Common myeloid progenitor, CD34-positive (primary cell): ENCODE data around the gene NFE2L3.
A peak's percentile ranks its signal among the peaks of the same experiment; 100 is the strongest.
"Not testable (repeated sequence)": the region's sequence is repeated elsewhere in the genome, so short reads cannot be mapped to it uniquely, and the experiment has no call there.

Experiments used
- CTCF ChIA-PET: fragments of 350-600 bp; sonication (Branson Sonifier 250); formaldehyde crosslinking; loops from one replicate; lab custom pipeline; 2021; ENCODE audit warnings: antibody characterized with exemption; lab: Charles Lee
- POLR2A ChIA-PET: fragments of 350-600 bp; sonication (Branson Sonifier 250); formaldehyde crosslinking; loops from one replicate; lab custom pipeline; 2021; ENCODE audit warnings: antibody characterized with exemption; lab: Charles Lee
- DNase-seq, 3 donors: peaks; one replicate each; pipeline versions ENCODE4 v3.0.0 to v3.0.0-alpha.2; 2013
- H3K27ac ChIP-seq, 2 experiments: 1 replicate in 1 of 2; 2 replicates in 1 of 2; pipeline ENCODE4 v1.7.0; 2013; ENCODE audit warnings: inconsistent platforms in 2 of 2, low read length in 2 of 2, mild to moderate bottlenecking in 2 of 2, low read depth in 1 of 2, moderate library complexity in 1 of 2; ENCODE audit not compliant: severe bottlenecking in 2 of 2, insufficient read depth in 1 of 2, poor library complexity in 1 of 2
- H3K27me3 ChIP-seq, 5 experiments: replicated peaks in 2 of 5; 1 replicate in 3 of 5; 2 replicates in 2 of 5; pipeline versions ENCODE4 v1.6.1 to v1.7.0; 2013; ENCODE audit warnings: low read length in 4 of 5, mild to moderate bottlenecking in 2 of 5, moderate library complexity in 2 of 5, inconsistent platforms in 1 of 5; ENCODE audit not compliant: insufficient read depth in 5 of 5, control insufficient read depth in 4 of 5
- H3K36me3 ChIP-seq, 4 experiments: 1 replicate in 2 of 4; 2 replicates in 2 of 4; pipeline versions ENCODE4 v1.6.1 to v1.7.0; 2013; ENCODE audit warnings: low read length in 3 of 4, control low read depth in 1 of 4, mild to moderate bottlenecking in 1 of 4; ENCODE audit not compliant: control insufficient read depth in 4 of 4, insufficient read depth in 4 of 4
- H3K4me1 ChIP-seq, 4 experiments: 1 replicate in 3 of 4; 2 replicates in 1 of 4; pipeline versions ENCODE4 v1.6.1 to v1.7.1; 2013; ENCODE audit warnings: low read length in 3 of 4, mild to moderate bottlenecking in 3 of 4, control low read depth in 1 of 4, inconsistent platforms in 1 of 4, moderate library complexity in 1 of 4; ENCODE audit not compliant: control insufficient read depth in 4 of 4, insufficient read depth in 4 of 4; ENCODE audit errors: control extremely low read depth in 1 of 4
- H3K4me3 ChIP-seq, 7 experiments: 1 replicate in 4 of 7; 2 replicates in 3 of 7; pipeline versions ENCODE4 v1.5.1 to v1.7.0; 2013; ENCODE audit warnings: mild to moderate bottlenecking in 7 of 7, low read length in 6 of 7, moderate library complexity in 6 of 7, inconsistent platforms in 2 of 7, low read depth in 2 of 7, control low read depth in 1 of 7; ENCODE audit not compliant: insufficient read depth in 4 of 7, control insufficient read depth in 1 of 7; ENCODE audit errors: extremely low read depth in 1 of 7
- H3K9me3 ChIP-seq, 5 experiments: 1 replicate in 4 of 5; 2 replicates in 1 of 5; pipeline versions ENCODE4 v1.6.1 to v1.7.1; 2013; ENCODE audit warnings: low read length in 4 of 5, mild to moderate bottlenecking in 2 of 5, inconsistent platforms in 1 of 5, low read depth in 1 of 5, moderate library complexity in 1 of 5; ENCODE audit not compliant: control insufficient read depth in 4 of 5, insufficient read depth in 2 of 5; ENCODE audit errors: control extremely low read depth in 1 of 5
- WGBS: methylation state at CpG from one replicate; pipeline ENCODE4 v1.1.5; 2013; ENCODE audit not compliant: insufficient coverage; 5-methylcytosine and 5-hydroxymethylcytosine counted together

NFE2L3 gene

DNA sequence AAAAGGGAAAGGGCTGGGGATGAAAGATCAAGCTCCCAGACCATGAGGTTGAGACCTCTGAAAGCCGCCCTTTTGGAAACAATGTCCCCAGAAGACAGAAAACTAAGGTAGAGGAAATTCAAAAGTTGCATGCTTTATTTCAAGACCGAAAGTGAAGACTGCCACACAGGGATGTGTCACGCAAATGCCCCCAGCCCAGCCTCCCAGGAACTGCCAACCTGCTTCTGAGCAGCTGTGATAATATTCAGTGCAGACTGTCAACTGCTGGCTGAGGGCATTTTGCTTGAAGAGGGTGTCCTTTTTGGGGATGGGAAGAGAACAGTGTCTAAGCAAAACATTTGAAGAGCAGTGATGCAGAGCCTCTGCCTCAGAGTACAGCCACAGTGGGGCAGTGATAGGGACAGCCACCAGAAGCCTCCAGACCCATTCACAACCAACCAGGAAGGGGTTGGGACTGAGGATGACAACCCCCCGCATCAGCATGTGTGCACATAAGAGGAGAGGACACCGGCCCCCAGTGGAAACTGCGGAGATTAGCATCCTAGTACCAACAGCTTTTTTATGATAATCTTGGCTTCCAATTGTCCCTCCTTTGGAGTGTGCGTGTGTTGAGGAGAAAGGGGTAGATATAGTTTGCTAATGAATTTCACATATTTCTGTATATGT is 34.7 kb upstream of the NFE2L3 start:
- POLR2A ChIA-PET: no interaction called here

DNA sequence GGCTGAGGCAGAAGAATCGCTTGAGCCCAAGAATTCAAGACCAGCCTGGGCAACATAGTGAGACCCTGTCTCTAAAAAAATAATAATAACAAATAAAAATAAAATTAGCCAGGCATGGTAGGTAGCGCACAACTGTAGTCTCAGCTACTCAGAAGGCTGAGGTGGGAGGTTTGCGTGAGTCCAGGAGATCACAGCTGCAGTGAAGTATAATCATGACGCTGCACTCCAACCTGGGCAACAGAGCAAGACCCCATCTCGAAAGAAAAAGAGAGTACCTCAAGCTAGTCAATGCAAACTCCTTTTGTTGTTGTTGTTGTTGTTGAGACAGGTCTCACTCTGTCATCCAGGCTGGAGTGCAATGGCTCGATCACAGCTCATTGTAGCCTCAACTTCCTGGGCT is 34.0 kb upstream of the NFE2L3 start:
- DNase-seq: no peak
- no peak overlapping the region for H3K4me3 ChIP-seq
- H3K36me3 ChIP-seq: no peaks in the 10 kb centered on the region
- WGBS: 88% methylated on average over 4 of the region's 6 CpGs
- ChIA-PET POLR2A (no interaction called here), CTCF (interaction anchor here (0.6 to 2.3 kb wide), 6 partner anchors 10 to 56 kb away, joined by 3 to 9 read pairs (median 4); no protein-coding TSS in a partner anchor)
- H3K4me1 ChIP-seq: no peaks in the 10 kb centered on the region
- H3K27ac ChIP-seq: no peak overlapping the region
- H3K27me3 ChIP-seq: no peaks in the 10 kb centered on the region
- H3K9me3 ChIP-seq: no peaks in the 10 kb centered on the region

More for the DNA sequence above, 34.7 kb upstream of the NFE2L3 start:
- H3K27ac ChIP-seq: no peak overlapping the region
- H3K36me3 ChIP-seq: no peaks in the 10 kb centered on the region
- WGBS: 77% methylated on average over 4 of the region's 7 CpGs
- peak in 2 of 3 donors; percentile 57 to 61 for DNase-seq
- H3K4me1 ChIP-seq: no peaks in the 10 kb centered on the region
- H3K9me3 ChIP-seq: no peaks in the 10 kb centered on the region
- CTCF ChIA-PET: interaction anchor here (0.6 to 2.3 kb wide), 6 partner anchors 11 to 55 kb away, joined by 3 to 9 read pairs (median 4); no protein-coding TSS in a partner anchor
- no peak overlapping the region for H3K4me3 ChIP-seq
- no peaks in the 10 kb centered on the region for H3K27me3 ChIP-seq

DNA sequence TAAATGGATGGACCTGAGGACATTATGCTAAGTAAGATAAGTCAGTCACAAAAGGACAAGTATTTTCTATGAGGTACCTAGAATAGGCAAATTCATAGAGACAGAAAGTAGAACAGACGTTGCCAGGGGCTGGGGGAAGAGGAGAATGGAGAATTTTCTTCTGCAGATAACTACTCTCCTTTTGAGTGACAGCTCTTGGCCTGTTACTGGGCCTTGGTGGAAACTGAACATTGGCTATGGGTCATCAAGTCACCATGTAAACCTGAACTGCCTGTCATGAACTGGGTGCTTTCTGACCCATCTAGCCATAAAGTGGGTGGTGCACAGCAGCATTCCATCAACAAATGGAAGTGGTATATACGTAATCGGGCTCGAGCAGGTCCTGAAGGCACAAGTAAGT is 29.3 kb upstream of the NFE2L3 start:
- 100% methylated on average over 3 of the region's 4 CpGs for WGBS
- no peak for DNase-seq
- ChIA-PET POLR2A (no interaction called here), CTCF (no interaction called here)
- Histone ChIP-seq H3K9me3 (no peaks in the 10 kb centered on the region), H3K27me3 (no peaks in the 10 kb centered on the region), H3K36me3 (no peaks in the 10 kb centered on the region), H3K4me1 (no peaks in the 10 kb centered on the region), H3K4me3 (no peak overlapping the region), H3K27ac (no peak overlapping the region)

DNA sequence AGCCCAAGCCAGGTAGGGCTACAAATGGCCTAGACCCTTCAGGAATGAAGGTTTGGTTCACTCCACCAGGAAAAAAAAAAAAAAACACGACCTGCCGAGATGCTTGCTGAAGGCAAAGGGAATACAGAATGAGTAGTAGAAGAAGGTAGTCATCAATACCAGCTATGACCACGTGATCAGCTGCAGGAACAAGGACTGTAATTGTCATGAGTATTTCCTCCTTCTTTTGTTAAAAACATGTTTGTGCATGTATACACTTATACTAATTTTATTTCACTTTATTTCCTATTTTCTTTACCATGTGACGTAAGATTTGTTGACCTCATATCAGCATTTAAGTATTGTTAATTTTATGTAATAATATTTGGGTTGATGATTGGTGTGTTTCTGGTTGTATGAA is 27.2 kb upstream of the NFE2L3 start:
- DNase-seq, H3K4me1 ChIP-seq, H3K36me3 ChIP-seq, H3K27me3 ChIP-seq, H3K27ac ChIP-seq, H3K9me3 ChIP-seq, H3K4me3 ChIP-seq, POLR2A ChIA-PET: not testable (repeated sequence)
- no CpG with 5 or more reads among the region's 4 CpGs for WGBS
- CTCF ChIA-PET: interaction anchor here (0.6 kb wide), 1 partner anchor 313 kb away, joined by 3 read pairs; no protein-coding TSS in a partner anchor

DNA sequence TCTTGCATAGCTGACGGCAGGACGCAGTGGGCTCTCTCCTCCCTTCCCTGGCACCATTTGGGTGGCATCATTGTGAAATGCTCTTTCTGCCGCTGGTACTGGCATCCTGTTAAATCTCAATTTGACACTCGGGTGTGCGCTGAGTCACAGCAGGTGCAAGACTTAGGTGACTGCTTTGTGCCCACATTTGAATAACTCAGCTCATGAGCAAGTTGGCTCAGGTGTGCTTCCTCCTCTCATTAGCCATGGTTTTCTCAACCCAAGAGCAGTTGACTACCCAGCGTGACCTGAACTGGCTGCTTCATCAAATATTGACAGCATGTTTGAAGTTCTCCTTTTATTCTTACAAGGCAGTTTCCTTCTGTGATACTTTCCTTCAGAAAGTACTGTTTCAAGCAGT is 24.6 kb upstream of the NFE2L3 start:
- CTCF ChIA-PET: interaction anchor here (0.9 to 1.3 kb wide), 3 partner anchors 10 to 238 kb away, joined by 3 read pairs; no protein-coding TSS in a partner anchor
- Histone ChIP-seq H3K4me3 (no peak overlapping the region), H3K4me1 (no peaks in the 10 kb centered on the region), H3K36me3 (no peaks in the 10 kb centered on the region), H3K27ac (no peak overlapping the region), H3K9me3 (no peaks in the 10 kb centered on the region), H3K27me3 (peaks cover 0 to 1% (median 0%) of the 10 kb centered on the region in 5 experiments)
- WGBS: 76% methylated on average over 5 of the region's 6 CpGs
- DNase-seq: peak in 1 of 3 donors; percentile 27
- POLR2A ChIA-PET: no interaction called here

DNA sequence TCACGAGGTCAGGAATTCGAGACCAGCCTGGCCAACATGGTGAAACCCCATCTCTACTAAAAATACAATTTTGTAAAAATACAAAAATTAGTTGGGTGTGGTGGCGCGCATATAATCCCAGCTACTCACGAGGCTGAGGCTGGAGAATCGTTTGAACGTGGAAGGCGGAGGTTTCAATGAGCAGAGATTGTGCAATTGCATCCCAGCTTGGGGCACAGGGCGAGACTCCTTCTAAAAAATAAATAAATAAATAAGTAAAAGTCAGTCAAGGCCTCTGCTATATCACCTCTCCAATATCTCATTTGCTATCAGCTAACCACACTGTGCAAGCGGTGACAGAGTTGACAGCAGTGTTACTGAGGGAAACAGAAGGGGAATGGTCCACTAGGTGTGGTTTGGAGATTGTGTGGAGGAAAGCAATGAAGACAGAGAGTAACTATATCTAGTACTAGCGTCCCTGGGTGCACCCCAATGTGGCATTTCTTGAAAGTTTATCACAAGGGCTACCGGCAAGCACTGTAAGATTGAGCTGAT is 20.9 kb upstream of the NFE2L3 start:
- ChIA-PET POLR2A (no interaction called here), CTCF (interaction anchor here (0.5 to 2.4 kb wide), 4 partner anchors 20 to 133 kb away, joined by 3 to 13 read pairs (median 4); partner anchors contain the start of gene NFE2L3)
- H3K36me3 ChIP-seq: no peaks in the 10 kb centered on the region

DNA sequence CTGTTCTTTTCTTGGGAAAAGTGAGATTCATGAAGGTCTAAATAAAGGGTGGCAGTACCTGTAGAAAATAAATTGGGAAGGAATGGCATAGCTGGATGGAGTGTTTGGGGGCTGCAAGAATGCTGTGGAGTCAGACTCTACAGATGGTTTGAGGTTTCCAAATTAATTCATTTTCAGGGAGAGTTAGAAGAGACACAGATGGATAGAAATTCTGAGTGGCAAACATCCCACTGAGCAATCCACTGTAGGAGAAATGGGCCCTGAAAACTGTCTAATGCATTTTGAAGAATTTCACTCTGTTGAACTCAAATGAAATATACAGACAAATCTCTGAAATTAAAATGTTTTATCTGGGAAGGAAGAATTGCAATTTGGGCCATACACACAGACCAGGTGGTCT is 16.9 kb upstream of the NFE2L3 start:
- ChIA-PET CTCF (interaction anchor here (1.0 kb wide), 1 partner anchor 21 kb away, joined by 3 read pairs; no protein-coding TSS in a partner anchor), POLR2A (interaction anchor here (0.6 to 0.7 kb wide), 2 partner anchors 18 to 29 kb away, joined by 3 to 5 read pairs; no protein-coding TSS in a partner anchor)
- DNase-seq: no peak
- H3K4me3 ChIP-seq: no peak overlapping the region
- H3K27ac ChIP-seq: no peak overlapping the region
- no peaks in the 10 kb centered on the region for H3K36me3 ChIP-seq
- no peaks in the 10 kb centered on the region for H3K4me1 ChIP-seq
- H3K9me3 ChIP-seq: peaks cover 0 to 4% (median 0%) of the 10 kb centered on the region in 5 experiments
- H3K27me3 ChIP-seq: peaks cover 0 to 2% (median 0%) of the 10 kb centered on the region in 5 experiments

More for the DNA sequence above, 20.9 kb upstream of the NFE2L3 start:
- no peak overlapping the region for H3K27ac ChIP-seq
- peaks cover 0 to 4% (median 0%) of the 10 kb centered on the region in 5 experiments for H3K9me3 ChIP-seq
- H3K4me1 ChIP-seq: no peaks in the 10 kb centered on the region
- 90% methylated on average over 7 of the region's 12 CpGs for WGBS
- DNase-seq: no peak
- no peak overlapping the region for H3K4me3 ChIP-seq
- H3K27me3 ChIP-seq: peaks cover 0 to 2% (median 0%) of the 10 kb centered on the region in 5 experiments
